ENCODE measurements around the gene RALA. TPM values are rescaled to one million over a fixed set of nuclear protein-coding genes. Genes with fewer than 3 reads are reported as not detected.
"Not testable (repeated sequence)": the region's sequence is repeated elsewhere in the genome, so short reads cannot be mapped to it uniquely, and the experiment has no call there.

Gene RALA
- total RNA-seq, 4 donors from 2014 or later, result 16.2 to 20.5 (median 19.0) TPM

DNA sequence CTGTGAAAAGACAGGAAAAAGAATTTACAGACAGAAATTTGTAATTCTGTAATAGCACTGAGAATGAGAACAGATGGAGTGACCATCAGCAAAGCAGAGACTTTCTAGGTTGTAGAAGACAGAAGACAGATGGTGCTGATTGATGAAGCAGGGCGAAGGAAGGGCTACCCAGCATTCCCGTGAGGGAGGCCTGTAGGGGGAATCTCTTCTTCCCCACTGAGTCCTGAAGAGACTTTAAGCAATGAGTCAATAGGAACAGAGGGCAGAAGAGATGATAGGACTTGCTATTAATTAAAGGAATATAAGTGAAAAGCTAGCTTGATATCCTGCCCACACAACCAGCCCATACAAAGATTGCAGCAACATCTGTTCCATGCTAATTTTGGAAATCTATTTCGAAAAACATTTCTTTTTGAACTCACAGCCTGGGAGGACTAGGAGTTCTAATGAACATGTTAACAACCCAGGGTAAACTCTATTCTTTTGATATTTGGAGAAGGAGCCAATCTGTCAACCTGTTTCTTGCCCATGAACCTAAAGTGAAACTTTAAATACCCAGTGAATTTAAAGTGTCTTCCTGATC lies 44.1 kb downstream of the RALA start:
- 51 to 67% methylated on average over 3 of the region's 3 CpGs for WGBS, 2 donors
- TF ChIP-seq, protein P1, sequence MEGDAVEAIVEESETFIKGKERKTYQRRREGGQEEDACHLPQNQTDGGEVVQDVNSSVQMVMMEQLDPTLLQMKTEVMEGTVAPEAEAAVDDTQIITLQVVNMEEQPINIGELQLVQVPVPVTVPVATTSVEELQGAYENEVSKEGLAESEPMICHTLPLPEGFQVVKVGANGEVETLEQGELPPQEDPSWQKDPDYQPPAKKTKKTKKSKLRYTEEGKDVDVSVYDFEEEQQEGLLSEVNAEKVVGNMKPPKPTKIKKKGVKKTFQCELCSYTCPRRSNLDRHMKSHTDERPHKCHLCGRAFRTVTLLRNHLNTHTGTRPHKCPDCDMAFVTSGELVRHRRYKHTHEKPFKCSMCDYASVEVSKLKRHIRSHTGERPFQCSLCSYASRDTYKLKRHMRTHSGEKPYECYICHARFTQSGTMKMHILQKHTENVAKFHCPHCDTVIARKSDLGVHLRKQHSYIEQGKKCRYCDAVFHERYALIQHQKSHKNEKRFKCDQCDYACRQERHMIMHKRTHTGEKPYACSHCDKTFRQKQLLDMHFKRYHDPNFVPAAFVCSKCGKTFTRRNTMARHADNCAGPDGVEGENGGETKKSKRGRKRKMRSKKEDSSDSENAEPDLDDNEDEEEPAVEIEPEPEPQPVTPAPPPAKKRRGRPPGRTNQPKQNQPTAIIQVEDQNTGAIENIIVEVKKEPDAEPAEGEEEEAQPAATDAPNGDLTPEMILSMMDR (IDR thresholded peaks at IDR 0.05), result no peak
- TF ChIP-seq POLR2A (IDR thresholded peaks at IDR 0.05), result no peak
- H3K4me3 ChIP-seq (ENCODE audit: low read depth, poor library complexity, severe bottlenecking), result no peak overlapping the region
- intact Hi-C loops (cut with DNase I; ENCODE audit: low total_unique reads), result no loop called here
- no peak for DNase-seq (ENCODE audit: low spot score in 2 of 2)

DNA sequence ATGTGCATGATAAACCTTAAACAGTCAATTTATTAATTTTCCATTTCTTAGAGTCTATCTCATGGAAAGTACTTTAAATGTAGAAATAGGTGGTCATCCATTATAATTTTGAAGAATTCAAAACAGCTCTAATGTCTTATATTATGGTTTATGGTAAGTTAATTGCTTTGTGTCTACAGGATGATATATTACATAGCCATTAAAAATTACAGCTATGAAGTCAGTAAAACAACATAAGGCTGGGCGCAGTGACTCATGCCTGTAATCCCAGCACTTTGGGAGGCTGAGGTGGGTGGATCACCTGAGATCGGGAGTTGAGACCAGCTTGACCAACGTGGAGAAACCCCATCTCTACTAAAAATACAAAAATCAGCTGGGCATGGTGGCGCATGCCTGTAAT lies 44.9 kb downstream of the RALA start:
- H3K4me3 ChIP-seq (ENCODE audit: low read depth, poor library complexity, severe bottlenecking); intact Hi-C loops (cut with DNase I; ENCODE audit: low total_unique reads); DNase-seq (ENCODE audit: low spot score in 2 of 2): not testable (repeated sequence)
- WGBS, 2 donors, result 92 to 97% methylated on average over 4 of the region's 4 CpGs

DNA sequence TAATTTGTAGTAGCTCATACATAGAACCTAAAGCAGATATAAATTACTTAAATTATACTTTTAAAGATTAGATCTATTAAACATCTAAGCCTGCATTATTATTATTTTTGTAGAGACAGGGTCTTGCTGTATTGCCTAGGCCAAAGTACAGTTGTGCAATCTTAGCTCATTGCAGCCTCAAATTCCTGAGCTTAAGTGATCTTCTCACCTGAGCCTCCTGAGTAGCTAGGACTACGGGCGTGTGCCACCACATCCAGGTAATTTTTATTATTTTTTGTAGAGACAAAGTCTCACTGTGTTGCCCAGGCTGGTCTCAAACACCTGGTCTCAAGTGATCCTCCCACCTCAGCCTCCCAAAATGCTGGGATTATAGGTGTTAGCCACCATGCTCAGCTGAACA lies 46.7 kb downstream of the RALA start:
- H3K4me3 ChIP-seq (ENCODE audit: low read depth, poor library complexity, severe bottlenecking), result no peak overlapping the region
- WGBS, 2 donors, result 93% methylated on average over 2 of the region's 2 CpGs
- DNase-seq (ENCODE audit: low spot score in 2 of 2), result no peak
- TF ChIP-seq, protein P1 (IDR thresholded peaks at IDR 0.05), result no peak
- intact Hi-C loops (cut with DNase I; ENCODE audit: low total_unique reads), result no loop called here

DNA sequence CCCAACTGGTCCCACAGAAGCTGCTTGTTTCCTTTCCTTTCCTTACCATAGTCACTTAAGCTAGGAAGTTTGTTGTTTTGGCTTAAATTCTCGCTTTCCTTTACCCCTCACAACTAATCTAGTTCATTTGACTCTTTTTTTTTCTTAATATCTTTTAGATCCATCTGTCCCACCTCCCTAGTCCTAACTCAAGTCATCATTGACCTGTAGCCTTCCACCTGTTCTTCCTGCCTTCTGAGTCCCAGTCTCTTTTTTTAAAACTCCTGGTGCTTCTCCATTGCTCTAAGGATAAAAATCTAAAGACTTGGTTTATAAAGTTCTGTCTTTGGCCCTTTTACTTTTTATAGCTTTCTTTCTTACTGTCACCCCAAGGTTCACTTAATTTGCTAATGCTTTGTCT lies 47.6 kb downstream of the RALA start:
- TF ChIP-seq, protein P1 (IDR thresholded peaks at IDR 0.05), result no peak
- no peak for TF ChIP-seq POLR2A (IDR thresholded peaks at IDR 0.05)
- H3K4me3 ChIP-seq (ENCODE audit: low read depth, poor library complexity, severe bottlenecking), result no peak overlapping the region
- intact Hi-C loops (cut with DNase I; ENCODE audit: low total_unique reads), result no loop called here
- DNase-seq (ENCODE audit: low spot score in 2 of 2), result no peak
- 89 to 94% methylated on average over 1 of the region's 1 CpG for WGBS, 2 donors

DNA sequence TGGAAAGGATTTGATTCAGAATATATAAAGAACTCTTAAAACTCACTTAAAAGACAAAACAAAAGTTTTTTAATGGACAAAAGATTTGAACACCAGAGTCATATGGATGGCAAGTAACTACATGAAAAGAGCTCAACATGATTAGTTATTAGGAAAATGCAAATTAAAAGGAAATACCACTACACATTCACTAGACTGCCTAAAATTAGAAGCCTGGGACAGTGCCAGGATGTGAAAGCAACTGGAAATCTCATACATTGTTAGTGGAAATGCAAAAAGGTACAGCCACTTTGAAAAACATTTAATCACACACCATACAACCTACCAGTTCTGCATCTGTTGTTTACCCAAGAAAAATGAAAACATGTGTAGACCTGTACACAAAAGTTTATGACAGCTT lies 48.8 kb downstream of the RALA start:
- intact Hi-C loops (cut with DNase I; ENCODE audit: low total_unique reads), result no loop called here
- no peak overlapping the region for H3K4me3 ChIP-seq (ENCODE audit: low read depth, poor library complexity, severe bottlenecking)
- TF ChIP-seq, protein P1 (IDR thresholded peaks at IDR 0.05), result no peak
- no peak for TF ChIP-seq POLR2A (IDR thresholded peaks at IDR 0.05)
- no peak for DNase-seq (ENCODE audit: low spot score in 2 of 2)

DNA sequence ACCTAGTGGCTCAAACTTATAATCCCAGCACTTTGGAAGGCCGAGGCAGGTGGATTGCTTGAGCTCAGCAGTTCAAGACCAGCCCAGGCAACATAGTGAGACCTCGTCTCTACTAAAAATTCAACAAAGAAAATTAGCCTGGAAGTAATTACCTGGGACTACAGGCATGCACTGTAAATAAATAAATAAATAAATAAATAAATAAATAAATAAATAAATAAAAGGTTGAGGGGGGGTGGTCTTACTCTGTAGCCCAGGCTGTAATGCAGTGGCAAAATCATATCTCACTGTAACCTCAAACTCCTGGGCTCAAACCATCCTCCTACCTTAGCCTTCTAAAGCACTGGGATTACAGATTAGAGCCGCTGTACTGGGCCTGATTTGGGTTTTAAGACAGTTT lies 50.5 kb downstream of the RALA start:
- intact Hi-C loops (cut with DNase I; ENCODE audit: low total_unique reads), result no loop called here
- TF ChIP-seq, protein P1 (IDR thresholded peaks at IDR 0.05), result no peak
- no peak for TF ChIP-seq POLR2A (IDR thresholded peaks at IDR 0.05)
- DNase-seq (ENCODE audit: low spot score in 2 of 2), result no peak
- no peak overlapping the region for H3K4me3 ChIP-seq (ENCODE audit: low read depth, poor library complexity, severe bottlenecking)
- 93 to 95% methylated on average over 3 of the region's 3 CpGs for WGBS, 2 donors

All from lower leg skin (tissue), 4 donors.